ENCODE data around the gene PRRC2C.

DNA sequence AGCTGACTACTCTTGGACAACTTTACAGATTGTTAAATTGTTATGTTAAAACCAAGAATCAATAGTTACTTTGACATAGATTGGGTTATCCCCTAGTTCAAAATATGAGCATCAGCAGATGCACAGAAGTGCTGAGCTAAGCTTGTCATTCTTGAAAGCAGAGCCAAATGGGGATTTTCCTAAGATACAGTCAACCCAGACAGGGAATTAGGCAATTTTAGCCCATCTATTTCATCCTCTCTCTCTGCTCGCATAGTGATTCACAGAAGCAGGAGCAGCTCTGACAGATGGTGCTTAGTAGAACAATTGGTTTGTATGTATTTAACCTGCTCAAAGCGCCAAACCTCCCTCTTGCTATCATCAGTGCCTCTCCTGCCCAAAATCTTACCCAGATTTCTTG lies 27.9 kb upstream of the PRRC2C start:
- TF ChIP-seq, protein P1, sequence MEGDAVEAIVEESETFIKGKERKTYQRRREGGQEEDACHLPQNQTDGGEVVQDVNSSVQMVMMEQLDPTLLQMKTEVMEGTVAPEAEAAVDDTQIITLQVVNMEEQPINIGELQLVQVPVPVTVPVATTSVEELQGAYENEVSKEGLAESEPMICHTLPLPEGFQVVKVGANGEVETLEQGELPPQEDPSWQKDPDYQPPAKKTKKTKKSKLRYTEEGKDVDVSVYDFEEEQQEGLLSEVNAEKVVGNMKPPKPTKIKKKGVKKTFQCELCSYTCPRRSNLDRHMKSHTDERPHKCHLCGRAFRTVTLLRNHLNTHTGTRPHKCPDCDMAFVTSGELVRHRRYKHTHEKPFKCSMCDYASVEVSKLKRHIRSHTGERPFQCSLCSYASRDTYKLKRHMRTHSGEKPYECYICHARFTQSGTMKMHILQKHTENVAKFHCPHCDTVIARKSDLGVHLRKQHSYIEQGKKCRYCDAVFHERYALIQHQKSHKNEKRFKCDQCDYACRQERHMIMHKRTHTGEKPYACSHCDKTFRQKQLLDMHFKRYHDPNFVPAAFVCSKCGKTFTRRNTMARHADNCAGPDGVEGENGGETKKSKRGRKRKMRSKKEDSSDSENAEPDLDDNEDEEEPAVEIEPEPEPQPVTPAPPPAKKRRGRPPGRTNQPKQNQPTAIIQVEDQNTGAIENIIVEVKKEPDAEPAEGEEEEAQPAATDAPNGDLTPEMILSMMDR (conservative IDR thresholded peaks at IDR 0.05), result no peak
- TF ChIP-seq ZFX (IDR thresholded peaks at IDR 0.05), result no peak

Data from C4-2B (cell line).